ENCODE data around the gene CDH13. TPM values are rescaled to one million over a fixed set of nuclear protein-coding genes. Genes with fewer than 3 reads are reported as not detected.
A peak's percentile ranks its signal among the peaks of the same experiment; 100 is the strongest.
"Not testable (repeated sequence)": the region's sequence is repeated elsewhere in the genome, so short reads cannot be mapped to it uniquely, and the experiment has no call there.

CDH13 gene
- total RNA-seq, 1 experiment from 2014 or later, result 36.5 TPM

DNA sequence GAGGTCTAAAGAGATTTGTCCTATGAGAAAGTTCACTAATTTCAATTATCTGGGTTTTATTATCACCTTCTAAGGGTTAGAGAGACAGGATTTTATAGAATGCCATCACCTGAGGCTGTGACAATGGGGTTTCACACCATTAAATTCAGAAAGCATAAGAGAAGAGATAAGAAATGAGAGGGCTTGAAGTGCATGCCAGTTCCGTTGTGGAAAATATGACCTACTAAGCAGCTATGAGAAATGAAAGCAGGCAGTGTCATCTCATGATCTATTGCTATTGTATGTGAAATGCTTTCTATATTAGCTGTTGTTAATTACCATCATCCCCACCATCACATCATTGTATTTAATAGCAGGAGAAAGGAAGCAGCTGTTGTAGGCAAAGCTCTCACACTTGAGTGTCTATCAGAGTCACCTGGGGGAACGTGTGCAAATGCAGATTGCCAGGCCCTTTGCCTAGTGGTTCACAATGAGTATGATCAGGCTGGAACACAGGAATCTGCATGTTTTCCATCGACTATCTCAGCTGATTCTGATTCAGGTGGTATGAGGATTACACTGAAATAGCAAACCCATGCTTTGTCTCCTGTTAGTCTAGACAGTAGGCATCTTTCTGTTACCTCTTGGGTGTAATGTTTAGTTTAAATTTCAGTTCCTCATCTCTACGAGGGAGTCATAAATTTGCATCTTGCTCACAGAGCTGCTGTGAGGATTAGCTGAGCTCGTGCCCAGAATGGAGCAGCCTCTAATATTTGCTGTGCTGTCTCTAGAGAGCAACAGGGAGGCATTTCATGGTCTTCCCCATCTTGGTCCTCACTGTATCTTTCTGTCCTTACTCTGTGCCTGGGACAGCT lies 256.4 kb downstream of the CDH13 start:
- DNase-seq (ENCODE audit: low read depth), result no peak

DNA sequence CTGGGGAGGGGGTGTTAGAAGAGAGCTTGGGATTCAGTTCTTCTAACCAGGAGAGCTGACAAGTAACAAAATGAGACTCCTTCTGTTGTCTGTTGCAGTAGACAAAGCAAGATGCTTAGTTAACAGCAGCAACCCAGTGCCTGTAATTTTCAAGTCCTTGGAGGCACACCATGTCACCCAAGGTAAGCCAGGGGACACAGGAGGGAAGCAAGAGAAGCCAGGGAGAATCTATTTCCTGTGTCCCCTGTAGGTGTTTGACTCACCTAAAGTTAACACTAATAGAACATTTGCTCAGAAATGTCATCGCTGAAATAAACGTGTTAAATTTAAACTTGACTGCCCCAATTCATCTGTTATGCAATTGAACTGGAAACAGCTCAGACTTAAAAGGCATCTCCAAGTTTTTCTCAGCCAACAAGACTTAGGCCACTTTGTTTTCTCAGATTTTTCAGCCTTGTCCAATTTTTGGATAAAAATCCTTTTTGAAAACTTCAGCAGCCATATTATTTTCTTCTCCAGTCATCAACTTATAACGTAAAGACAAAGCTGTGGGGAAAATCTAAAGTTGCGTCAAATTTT lies 257.6 kb downstream of the CDH13 start:
- DNase-seq (ENCODE audit: low read depth), result no peak

DNA sequence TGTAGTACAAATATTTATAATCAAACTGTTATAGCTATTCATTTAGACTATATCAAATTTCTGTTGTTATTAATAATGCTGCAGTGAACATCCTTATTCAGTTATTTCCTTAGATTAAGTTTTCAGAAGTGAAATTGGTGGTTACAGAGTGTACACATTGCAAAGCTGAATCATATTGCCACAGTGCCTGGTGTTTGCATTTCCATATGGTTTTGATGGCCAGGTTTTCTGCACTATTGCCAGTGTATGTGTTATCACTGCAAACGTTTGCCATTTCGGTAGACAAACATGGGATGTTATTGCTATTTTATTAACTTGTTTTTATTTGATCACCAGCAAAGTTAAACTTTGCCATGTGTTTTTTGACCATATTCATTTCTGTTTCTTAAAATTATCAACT lies 259.4 kb downstream of the CDH13 start:
- no peak for DNase-seq (ENCODE audit: low read depth)

DNA sequence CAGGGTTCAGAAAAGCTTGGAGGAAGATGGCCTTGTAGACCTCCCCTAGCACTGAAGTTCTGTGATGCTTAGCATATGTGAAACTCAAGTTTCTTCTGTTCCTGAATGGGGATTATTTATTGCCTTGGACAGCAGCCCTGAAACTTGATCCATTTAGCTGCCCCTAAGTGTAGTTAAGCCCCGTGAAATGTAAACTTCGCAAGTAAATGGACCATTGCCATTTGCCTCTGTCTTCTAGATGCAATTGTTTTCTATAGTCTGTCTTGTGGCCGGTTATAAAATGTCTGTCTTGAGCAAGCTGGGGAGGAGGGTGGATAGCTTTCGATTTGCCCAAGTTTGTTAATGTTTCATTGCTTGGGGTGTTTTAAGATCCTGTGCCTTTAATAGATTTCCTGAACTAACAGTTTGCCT lies 261.8 kb downstream of the CDH13 start:
- peak; percentile 25 for DNase-seq (ENCODE audit: low read depth)

DNA sequence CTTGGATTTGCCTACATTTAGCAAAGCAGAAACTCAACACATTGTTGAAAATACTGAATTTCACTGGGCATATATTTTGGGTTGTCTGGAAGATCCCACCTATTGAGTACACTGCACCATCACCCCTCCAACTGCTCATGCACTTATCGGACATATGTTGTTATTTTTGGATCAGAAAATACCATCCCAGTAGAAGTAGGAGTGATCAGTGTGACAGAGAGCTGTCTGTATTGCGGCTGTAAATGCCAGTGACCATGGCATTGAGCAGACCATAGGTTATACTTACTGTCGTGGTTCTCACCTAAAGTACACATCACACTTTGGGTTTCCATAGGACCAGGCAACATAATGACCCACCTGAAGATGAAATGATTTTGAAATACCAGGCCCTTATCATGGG lies 264.7 kb downstream of the CDH13 start:
- no peak for DNase-seq (ENCODE audit: low read depth)

DNA sequence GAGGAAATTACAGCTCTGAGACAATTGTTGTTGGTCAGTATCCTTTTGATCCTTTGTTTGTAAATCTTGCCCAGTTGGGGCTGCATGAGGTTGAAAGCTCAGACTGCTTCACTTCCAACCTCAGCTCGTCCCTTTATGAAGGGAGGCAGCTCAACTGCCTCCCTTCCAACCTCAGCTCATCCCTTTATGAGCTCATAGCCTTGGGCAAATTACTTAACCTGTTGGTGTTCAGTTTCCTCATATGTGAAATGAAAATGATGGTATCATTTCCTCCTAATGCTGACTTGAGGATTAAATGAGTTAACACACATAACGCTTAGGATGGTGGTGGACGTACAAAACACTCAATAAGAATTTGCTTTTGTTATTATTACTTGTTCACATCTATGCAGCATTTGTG lies 265.1 kb downstream of the CDH13 start:
- DNase-seq (ENCODE audit: low read depth), result no peak

DNA sequence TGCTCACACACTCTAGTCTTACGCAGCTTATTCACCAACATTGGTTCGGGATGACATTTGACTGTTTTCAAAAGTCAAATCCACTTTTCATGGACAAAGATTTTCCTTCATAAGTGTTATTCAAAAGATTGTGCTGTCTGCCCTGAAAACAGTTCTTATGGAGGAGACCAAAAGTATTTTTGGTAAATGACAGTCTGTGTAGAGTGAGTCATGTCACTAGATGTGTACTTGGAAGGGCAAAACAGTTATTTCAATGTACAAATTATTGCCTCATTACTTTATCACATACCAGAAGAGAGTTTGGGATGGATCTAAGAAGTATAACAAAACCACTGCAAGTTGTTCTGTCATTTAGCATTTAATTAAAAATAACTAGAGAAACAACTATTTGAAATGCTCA lies 265.6 kb downstream of the CDH13 start:
- no peak for DNase-seq (ENCODE audit: low read depth)

DNA sequence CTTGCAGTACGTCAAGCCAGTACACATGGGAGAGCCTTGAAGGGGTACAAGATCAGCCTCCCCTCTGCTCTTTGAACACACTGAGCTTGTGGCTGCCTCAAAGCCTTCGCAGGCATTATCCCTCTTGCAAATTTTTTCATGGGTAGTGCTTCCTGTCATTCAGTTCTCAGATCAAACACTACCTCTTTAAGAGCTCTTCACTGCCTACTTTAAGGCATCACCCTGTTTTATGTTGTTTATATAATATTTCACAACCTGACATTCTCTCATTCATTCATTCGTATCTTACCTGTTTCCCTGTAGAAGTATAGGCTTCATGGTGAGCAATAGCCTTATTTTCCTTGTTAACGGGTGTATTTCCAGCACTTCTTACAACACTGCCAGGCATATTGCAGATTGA lies 269.1 kb downstream of the CDH13 start:
- DNase-seq (ENCODE audit: low read depth), result no peak

DNA sequence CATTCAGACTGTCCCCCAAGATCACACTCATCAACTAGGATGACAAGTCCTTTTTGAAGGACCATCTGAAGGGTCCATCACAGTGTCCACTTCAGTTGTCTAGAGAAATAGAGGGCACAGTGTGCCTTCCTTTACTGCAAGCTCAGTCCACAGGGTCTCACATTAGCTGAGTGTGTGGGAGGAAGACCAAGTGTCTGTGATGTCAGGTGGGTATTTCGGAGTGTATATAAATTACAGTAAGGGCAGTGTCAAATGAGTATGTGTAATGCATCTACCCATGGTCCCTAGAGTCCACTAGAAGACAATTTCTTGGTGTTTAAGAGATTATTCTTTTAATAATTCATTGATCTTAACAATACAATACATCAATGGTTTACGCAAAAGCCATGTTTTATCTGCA lies 272.2 kb downstream of the CDH13 start:
- DNase-seq (ENCODE audit: low read depth), result no peak

DNA sequence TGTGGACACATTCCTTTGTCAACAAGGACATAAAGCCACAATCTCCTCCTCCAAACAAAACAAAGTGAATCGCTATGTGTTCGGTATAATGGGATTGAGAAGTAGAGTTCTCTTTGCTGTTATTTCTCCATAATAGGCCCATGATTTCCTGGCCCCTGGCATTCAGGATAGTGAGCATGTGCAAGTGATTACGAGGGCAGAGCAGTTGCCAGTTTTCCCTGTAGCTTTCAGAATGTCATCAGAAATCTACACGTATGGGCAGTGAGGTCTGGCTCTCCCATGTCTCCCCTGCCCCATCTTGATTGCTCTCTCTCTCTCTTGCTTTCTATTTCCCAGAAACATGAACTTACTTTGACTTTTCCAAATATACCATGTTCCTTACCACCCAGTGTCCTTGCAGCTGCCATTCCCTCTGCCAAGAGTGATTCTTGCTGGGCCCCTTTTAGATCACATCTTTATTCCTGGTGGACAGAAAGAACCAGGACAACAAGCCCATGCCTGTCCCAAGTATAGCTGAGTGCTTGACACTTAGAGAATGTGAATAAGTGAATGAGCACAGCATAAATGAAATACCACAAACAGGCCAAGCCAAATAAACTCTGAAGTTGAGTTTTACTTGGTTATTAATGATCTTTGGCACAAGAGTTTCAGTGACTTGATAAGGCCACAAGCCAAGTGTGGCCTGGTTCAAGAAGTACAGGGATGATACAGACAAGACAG lies 273.1 kb downstream of the CDH13 start:
- DNase-seq (ENCODE audit: low read depth), result no peak

DNA sequence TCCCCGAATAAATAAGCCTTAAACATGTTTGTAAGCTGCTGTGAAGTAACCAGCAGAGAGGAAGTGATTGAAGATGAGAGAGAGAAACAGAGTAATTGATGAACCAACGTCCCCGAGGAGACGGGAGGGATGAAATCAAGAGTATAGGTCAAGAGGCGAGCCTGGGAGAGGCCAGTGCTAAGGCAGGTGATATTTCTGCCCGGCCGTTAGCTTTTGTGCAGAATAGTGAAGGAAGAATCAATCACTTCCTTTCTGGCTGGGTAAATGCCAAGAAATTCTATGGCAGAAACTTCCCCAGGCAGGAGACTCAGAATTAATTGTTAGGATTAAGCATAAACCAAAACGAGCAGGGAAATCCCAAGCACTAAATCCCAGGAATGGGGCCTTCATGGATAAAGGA lies 273.8 kb downstream of the CDH13 start:
- DNase-seq (ENCODE audit: low read depth), result no peak

DNA sequence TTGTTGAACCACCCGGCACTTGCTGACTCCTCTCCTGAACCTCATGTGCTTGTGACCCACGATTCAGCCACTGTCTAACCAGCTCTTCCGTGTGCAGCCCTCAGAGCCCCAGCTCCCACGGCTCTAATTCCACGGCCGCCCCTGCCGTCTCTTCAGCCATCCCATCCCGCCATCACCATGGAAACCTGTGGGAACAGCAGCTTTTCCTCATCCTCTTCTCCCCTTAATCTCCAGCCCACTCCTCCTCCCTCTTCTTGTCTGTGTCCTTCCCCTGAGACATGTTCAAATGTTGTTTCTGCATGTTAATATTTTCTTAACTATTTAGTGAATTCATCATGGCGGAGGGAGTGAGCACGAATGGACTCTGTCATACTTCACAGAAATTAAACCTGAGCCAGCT lies 285.2 kb downstream of the CDH13 start:
- DNase-seq (ENCODE audit: low read depth), result no peak

DNA sequence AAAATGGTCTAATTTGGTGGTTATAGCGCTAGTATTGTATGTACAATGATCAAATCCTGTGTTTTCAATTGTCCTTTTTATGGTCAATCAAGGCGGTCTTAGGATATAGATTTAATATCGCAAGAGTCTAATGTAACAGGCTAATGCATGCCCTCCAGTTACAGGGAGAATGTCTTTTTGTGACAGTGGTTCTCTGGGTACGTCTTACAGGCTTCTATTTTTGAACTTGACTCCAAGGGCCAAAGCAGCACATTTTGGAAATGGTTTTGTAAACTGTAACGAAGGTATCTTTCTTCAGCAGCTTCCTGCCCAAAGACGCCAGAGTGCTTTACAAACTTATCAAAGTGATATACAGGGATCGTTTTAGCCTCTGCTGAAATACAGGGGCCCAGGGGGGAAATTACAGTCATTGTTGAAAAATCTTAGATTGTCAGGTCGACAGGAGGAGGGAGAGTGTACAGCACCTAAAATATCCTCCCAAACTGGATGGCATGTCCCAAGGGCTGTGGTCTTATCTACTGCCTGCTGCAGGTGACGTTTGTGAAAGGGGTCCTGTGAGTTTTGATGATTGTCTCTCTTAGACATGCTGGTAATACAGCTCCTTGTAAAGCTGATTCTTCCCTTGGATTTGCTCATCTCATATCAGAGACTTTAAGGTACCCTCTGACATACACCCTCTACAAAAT lies 288.5 kb downstream of the CDH13 start:
- DNase-seq (ENCODE audit: low read depth), result no peak

DNA sequence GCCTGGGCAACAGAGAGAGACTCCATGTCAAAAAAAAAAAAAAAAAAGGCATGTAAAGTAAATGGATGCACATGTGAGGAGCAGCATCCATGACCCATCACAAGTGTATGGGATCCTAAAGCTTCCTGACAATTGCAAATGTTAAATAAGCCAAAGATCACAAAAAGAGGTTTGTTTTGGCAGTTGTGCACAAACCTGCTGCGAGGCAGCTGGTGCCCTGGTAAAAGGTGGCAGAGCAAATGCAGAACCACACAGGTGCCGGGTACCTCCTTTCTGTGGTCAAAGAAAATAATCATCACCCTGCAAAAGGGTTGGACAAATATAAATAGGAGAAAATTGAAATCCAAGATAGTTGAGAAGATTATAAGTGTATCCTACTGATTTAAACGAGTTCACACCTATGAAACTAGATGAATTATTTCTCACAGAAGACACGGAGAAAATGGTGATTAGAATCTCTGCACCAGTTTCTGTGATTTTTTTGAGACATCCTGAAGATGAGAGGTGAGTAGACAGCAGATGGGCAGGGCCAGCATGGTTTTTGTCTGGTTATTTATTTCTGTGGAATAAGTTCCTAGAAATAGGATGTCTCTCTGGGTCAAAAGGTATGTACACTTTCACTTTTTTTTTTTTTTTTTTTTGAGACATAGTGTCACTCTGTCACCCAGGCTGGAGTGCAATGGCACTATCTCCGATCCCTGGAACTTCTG lies 291.3 kb downstream of the CDH13 start:
- DNase-seq (ENCODE audit: low read depth), result no peak

DNA sequence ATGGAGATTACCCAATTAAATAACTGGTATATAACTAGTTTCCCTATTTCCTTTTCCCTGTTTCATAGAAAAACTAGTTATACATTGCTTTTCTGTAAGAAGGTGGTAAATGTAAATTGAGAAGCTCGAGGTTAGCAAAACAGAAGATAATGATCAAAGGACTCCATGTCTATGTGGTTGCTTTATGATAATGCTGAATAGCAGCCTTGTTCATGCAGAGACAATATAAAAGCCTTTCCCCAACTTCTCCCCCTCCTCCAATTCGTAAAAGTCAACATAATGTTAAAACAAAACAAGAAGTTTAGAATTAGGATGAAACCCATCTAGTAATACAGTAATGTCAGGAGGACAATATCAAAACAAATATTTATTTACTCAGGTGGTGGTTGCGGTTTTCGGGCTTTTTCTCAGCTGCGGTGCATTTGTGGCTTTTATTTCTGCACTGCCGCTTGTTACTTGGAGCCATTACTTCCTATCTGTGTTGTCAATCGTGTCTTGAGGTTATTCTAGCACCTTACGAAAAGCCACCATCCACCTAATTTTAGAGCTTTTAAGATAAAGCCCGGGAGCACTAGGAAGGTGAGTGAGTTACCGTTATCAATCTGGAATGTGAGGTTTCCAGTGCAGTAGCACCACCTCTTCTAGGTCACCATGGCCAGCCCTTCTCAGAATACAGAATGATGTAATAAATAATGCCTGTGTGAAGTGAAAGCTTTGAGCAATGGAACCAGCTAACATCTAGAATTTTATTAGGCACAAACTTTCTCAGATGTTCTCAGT lies 297.5 kb downstream of the CDH13 start:
- no peak for DNase-seq (ENCODE audit: low read depth)

DNA sequence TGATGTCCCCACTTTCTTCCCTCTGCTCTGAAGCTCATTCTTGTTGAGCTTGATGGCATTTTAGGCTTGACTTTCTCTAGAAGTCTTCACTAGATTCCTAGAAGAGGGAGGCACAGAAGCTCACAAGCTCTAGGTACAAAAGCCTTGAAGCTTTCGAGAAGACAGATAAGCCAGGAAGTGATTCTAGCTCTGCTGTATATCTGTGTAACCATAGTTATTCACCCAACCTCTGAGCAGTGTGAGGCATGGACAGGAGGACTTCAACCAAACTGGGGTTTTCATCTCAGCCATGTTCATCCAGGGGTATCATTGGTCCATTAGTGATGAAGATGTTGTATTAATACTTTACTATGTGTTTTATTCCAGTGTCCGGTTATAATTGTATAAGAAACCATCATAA lies 299.7 kb downstream of the CDH13 start:
- DNase-seq (ENCODE audit: low read depth), result no peak

DNA sequence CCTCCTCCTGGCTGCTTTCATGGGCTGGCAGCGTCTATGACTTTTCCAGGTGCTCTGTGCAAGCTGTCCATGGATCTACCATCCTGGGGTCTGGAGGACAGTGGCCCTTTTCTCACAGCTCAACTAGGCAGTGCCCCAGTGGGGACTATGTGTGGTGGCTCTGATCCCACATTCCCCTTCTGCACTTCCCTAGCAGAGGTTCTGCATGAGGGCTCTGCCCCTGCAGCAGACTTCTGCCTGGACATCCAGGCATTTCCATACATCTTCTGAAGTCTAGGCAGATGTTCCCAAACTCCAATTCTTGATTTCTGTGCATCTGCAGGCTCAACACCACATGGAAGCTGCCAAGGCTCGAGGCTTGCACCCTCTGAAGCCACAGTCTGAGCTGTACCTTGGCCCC lies 307.2 kb downstream of the CDH13 start:
- DNase-seq (ENCODE audit: low read depth), result not testable (repeated sequence)

DNA sequence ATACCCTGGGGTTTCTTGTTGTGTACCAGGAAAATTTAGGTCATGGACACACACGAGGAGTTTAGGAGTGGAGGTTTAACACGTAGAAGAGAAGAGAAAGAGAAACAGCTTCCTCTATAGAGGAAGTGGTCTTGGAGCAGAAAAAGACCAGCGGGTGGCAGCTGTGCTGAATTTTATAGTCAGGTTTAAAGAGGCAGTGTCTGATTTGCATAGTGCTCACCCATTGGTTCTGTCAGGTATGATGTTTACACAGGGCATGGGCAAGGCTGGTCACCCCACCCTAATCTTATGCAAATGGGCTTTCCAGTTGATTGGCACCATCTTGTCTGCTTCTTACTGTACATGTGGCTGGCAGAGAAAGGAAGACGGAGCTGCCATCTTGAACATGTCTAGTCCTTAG lies 309.0 kb downstream of the CDH13 start:
- DNase-seq (ENCODE audit: low read depth), result peak; percentile 20

DNA sequence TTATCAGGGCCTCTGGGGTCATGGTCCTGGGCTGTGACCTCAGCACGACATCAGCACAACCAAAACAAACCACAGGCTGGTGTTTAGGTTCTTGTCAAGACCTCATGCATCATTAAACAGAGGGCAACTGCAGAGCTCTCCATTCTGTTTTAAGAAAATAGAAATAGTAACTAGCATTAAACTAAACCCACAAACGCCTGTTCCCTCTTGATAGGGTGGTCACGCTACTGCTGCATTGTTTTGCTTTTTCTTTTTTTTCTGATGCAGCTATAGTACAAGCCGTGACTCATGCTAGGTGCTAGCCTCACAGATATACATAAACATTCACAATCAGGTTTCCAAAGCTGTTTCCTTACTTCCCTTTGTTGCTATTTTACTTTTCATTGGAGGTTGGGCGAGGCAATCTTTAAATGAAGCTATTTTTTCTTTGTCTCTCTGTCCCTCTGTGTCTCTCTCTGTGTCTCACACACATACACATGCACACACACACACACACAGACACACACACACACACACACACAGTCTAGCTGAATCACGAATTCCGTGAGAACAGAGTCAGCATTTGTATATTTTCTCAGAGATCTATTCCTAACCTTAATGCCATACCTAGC lies 310.3 kb downstream of the CDH13 start:
- peak; percentile 61 for DNase-seq (ENCODE audit: low read depth)

DNA sequence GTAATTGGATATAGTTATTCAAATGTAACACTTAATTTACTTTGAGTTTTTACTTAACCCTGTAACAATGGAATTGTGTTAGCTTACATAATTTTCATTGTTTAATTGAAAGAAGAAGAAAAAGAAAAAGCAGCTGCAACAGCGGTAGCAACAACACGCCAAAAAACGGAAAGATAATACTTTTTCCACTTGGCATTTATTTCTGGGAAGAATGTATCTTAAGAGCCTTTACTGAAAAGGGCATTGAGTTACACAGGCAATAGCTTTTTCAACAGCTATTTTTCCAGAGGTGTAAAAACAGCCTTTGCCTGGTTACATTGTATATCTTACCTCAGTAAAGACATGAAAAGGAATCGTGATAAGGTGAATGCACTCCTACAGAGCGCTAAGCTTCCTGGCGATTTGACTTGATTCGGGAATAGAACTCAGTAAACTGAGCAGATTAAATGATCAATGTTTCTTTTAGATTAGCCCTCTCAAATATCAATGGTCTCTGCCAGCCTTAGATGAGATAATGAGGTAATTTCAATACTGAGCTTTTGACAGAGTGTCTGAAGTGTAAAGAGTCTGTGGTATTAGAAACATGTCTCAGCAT lies 311.3 kb downstream of the CDH13 start:
- no peak for DNase-seq (ENCODE audit: low read depth)
